GM12878 (cell line): ENCODE data around the gene TSPAN5. TPM values are rescaled to one million over a fixed set of nuclear protein-coding genes. Genes with fewer than 3 reads are reported as not detected.

Experiments
- ATAC-seq: fragments of 200-7000 bp; cut with Tn5 transposase; 3 replicates; pipeline ENCODE4 v1.9.1; 2020; ENCODE audit warnings: mild to moderate bottlenecking, moderate library complexity
- BruUV-seq: library from RNA; stranded (reverse); fragments of 400-500 nt; replicated peaks from 2 replicates; lab custom pipeline; 2021; lab: Mats Ljungman, UMichigan
- CTCF ChIA-PET: fragments of 300-600 bp; sonication (Branson Sonifier 250); formaldehyde crosslinking; extraction: SDS; loops from one replicate; lab custom pipeline; 2021; ENCODE audit warnings: inconsistent platforms; lab: Yijun Ruan, JAX
- POLR2A ChIA-PET: fragments of 350-600 bp; formaldehyde crosslinking; extraction: SDS; loops from one replicate; lab custom pipeline; 2021; ENCODE audit warnings: inconsistent platforms; lab: Charles Lee
- RAD21 ChIA-PET: fragments of 300-600 bp; sonication (Branson Sonifier 250); formaldehyde crosslinking; loops from one replicate; lab custom pipeline; 2023; ENCODE audit warnings: antibody characterized with exemption; ENCODE audit not compliant: unreplicated experiment; lab: Charles Lee
- SMC1A ChIA-PET: fragments of 300-600 bp; sonication (Branson Sonifier 250); formaldehyde crosslinking; loops from one replicate; lab custom pipeline; 2023; ENCODE audit not compliant: unreplicated experiment, uncharacterized antibody; lab: Charles Lee
- DNase-seq: peaks from one replicate; pipeline ENCODE4 v3.0.0-alpha.2; 2011; ENCODE audit warnings: low read depth, low spot score
- FAIRE-seq: peaks from 3 replicates; lab custom pipeline; 2011; peaks lifted over from hg19 to GRCh38; lab: Jason Lieb, UNC
- H2AFZ ChIP-seq: 2 replicates; pipeline ENCODE4 v1.6.0; 2011; ENCODE audit warnings: low read depth, low read length, control low read depth; ENCODE audit not compliant: control insufficient read depth
- H3K27ac ChIP-seq: 2 replicates; pipeline ENCODE4 v1.5.1; 2011; ENCODE audit warnings: control low read depth; ENCODE audit not compliant: control insufficient read depth, insufficient read depth
- H3K27me3 ChIP-seq, 2 experiments: replicated peaks in 1 of 2; 2 replicates each; pipeline versions ENCODE4 v1.6.0 to v1.6.1; 2011; ENCODE audit warnings: low read length in 1 of 2; ENCODE audit not compliant: control insufficient read depth in 2 of 2, insufficient read depth in 2 of 2
- H3K36me3 ChIP-seq, 2 experiments: 2 replicates each; pipeline ENCODE4 v1.5.1; 2011; ENCODE audit warnings: low read length in 1 of 2; ENCODE audit not compliant: control insufficient read depth in 2 of 2, insufficient read depth in 2 of 2
- H3K4me1 ChIP-seq: 2 replicates; pipeline ENCODE4 v1.6.1; 2011; ENCODE audit warnings: mild to moderate bottlenecking, low read length, moderate library complexity, mixed read lengths; ENCODE audit not compliant: control insufficient read depth, insufficient read depth
- H3K4me2 ChIP-seq: 2 replicates; pipeline ENCODE4 v1.6.0; 2011; ENCODE audit warnings: control low read depth; ENCODE audit not compliant: control insufficient read depth, insufficient read depth
- H3K4me3 ChIP-seq: fragments of 200-600 bp; sonication (generic); 2 replicates; pipeline ENCODE4 v1.5.1; 2016
- H3K79me2 ChIP-seq: 2 replicates; pipeline ENCODE4 v1.6.0; 2011; ENCODE audit warnings: low read length; ENCODE audit not compliant: control insufficient read depth, insufficient read depth
- H3K9ac ChIP-seq: 2 replicates; pipeline ENCODE4 v1.8.0; 2011; ENCODE audit warnings: low read length, control low read depth, mixed read lengths; ENCODE audit not compliant: control insufficient read depth, insufficient read depth
- H3K9me3 ChIP-seq: replicated peaks from 3 replicates; pipeline ENCODE4 v1.5.1; 2011; ENCODE audit warnings: mild to moderate bottlenecking, low read length; ENCODE audit not compliant: control insufficient read depth, insufficient read depth
- H4K20me1 ChIP-seq: 2 replicates; pipeline ENCODE4 v1.6.0; 2011; ENCODE audit not compliant: control insufficient read depth, insufficient read depth
- BHLHE40 ChIP-seq, 2 experiments: fragments of 450-650 bp in 1 of 2; IDR thresholded peaks; 2 replicates each; pipeline ENCODE4 v1.6.1; 2011 to 2017; ENCODE audit warnings: low read depth in 2 of 2, borderline replicate concordance in 1 of 2, improper control_type of control experiment in 1 of 2, low read length in 1 of 2, mild to moderate bottlenecking in 1 of 2
- CHD2 ChIP-seq: IDR thresholded peaks from 2 replicates; pipeline ENCODE4 v1.6.1; 2011; ENCODE audit warnings: low read depth, low read length, improper control_type of control experiment, borderline replicate concordance
- HSF1 ChIP-seq: fragments of 150-350 bp; IDR thresholded peaks from 2 replicates; pipeline ENCODE4 v1.6.1; 2014; ENCODE audit warnings: mild to moderate bottlenecking, low read depth, low read length
- JUNB ChIP-seq: IDR thresholded peaks from 2 replicates; pipeline ENCODE4 v1.6.1; 2016; ENCODE audit warnings: antibody characterized with exemption, mild to moderate bottlenecking
- LARP7 ChIP-seq: fragments of 450-650 bp; IDR thresholded peaks from 2 replicates; pipeline ENCODE4 v1.6.1; 2017; ENCODE audit warnings: mild to moderate bottlenecking
- NKRF ChIP-seq: fragments of 450-650 bp; conservative IDR thresholded peaks from 2 replicates; pipeline ENCODE4 v1.6.1; 2017; ENCODE audit warnings: mild to moderate bottlenecking, moderate library complexity
- NR2F1 ChIP-seq: fragments of 450-650 bp; conservative IDR thresholded peaks from 2 replicates; pipeline ENCODE4 v1.6.1; 2017; ENCODE audit warnings: mild to moderate bottlenecking
- POLR2AphosphoS2 ChIP-seq: IDR thresholded peaks from 2 replicates; pipeline ENCODE4 v1.6.1; 2011; ENCODE audit warnings: low read depth, mild to moderate bottlenecking, low read length, improper control_type of control experiment, moderate library complexity
- SREBF2 ChIP-seq: IDR thresholded peaks from 2 replicates; pipeline ENCODE4 v1.6.1; 2012; ENCODE audit warnings: mild to moderate bottlenecking, low read length
- STAT1 ChIP-seq: fragments of 450-650 bp; conservative IDR thresholded peaks from 2 replicates; pipeline ENCODE4 v1.6.1; 2014; ENCODE audit warnings: antibody characterized with exemption, mild to moderate bottlenecking
- ZBED1 ChIP-seq: IDR thresholded peaks from 2 replicates; pipeline ENCODE4 v1.6.1; 2016; ENCODE audit warnings: borderline replicate concordance
- WGBS: methylation state at CpG from one replicate; pipeline ENCODE4 v1.1.6; 2016; ENCODE audit warnings: low lambda C conversion rate; ENCODE audit not compliant: insufficient replicate concordance, insufficient coverage; ENCODE audit errors: missing lambda C conversion rate; 5-methylcytosine and 5-hydroxymethylcytosine counted together
- in situ Hi-C: fragments of 300-500 bp; cut with MboI; formaldehyde crosslinking; loops from 9 replicates; pipeline ENCODE4 v1.14.3; 2018; ENCODE audit warnings: mixed read lengths
- intact Hi-C: fragments of 100-400 bp; cut with micrococcal nuclease; formaldehyde crosslinking; loops from one replicate; pipeline ENCODE4 v1.14.2; 2022; ENCODE audit not compliant: unreplicated experiment
- polyA plus RNA-seq, 11 experiments: library from polyadenylated mRNA; depleted of rRNA in 4 of 11; unstranded in 6 of 11; stranded (reverse) in 5 of 11; fragments of >200 nt; fragmentation: Nextera tagmentation in 4 of 11; fragmentation: Illumina TruSeq in 1 of 11; extraction: Ambion mirVana in 4 of 11; extraction: Trizol in 1 of 11; gene quantifications; 1 replicate in 1 of 11; 2 replicates in 10 of 11; pipeline versions ENCODE4 v1.2.1 to v1.2.3, GENCODE V29; 2011 to 2016; ENCODE audit warnings: inconsistent platforms in 2 of 11, missing spikeins in 2 of 11, low read depth in 1 of 11
- total RNA-seq, 4 experiments: library from RNA; depleted of rRNA in 3 of 4; stranded (reverse); fragments of >200 nt in 3 of 4; fragmentation: Illumina TruSeq in 1 of 4; extraction: Trizol in 1 of 4; gene quantifications; 2 replicates each; pipeline versions ENCODE4 v1.2.1 to v1.2.3, GENCODE V29; 2013 to 2021
- TF ChIP-seq, protein P1 (sequence below): fragments of 450-650 bp; IDR thresholded peaks from 2 replicates; pipeline ENCODE4 v1.6.1; 2017; ENCODE audit warnings: low read depth, mild to moderate bottlenecking, moderate library complexity
- TF ChIP-seq, protein P2 (sequence below): IDR thresholded peaks from 2 replicates; pipeline ENCODE4 v1.6.1; 2012; ENCODE audit warnings: low read depth, low read length, improper control_type of control experiment
- TF ChIP-seq, protein P3 (sequence below): fragments of 450-650 bp; formaldehyde crosslinking; IDR thresholded peaks from 2 replicates; pipeline ENCODE4 v1.5.0; 2022; ENCODE audit warnings: mild to moderate bottlenecking, missing genetic modification characterization

TSPAN5 gene
- total and polyA plus RNA-seq, 10 of the 15 experiments (the other 5 are each of a cell fraction or from before 2014, with no cell fraction given), result 0.09 to 8.2 (median 0.27) TPM

DNA sequence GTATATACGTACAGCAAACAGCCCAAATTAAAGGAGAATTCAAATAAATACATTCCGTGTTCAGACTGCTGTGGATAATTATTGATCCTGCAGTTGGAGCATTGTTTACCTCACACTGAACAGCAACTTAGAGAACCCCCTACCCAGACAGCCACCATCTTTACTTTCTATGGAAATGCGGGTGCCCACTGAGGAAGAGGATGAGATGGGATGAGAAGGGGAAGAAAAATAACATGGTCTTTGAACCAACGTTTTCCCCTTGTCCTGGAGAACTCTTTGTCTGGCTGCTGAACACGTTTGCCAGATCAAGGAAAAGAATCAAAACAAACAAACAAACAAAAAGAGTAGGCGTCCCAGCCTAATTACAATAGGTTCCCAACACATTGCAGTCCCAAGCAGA is 1.5 kb downstream of the TSPAN5 start:
- RAD21 ChIA-PET, result no interaction called here
- no peak overlapping the region for H3K27ac ChIP-seq
- POLR2A ChIA-PET, result no interaction called here
- CTCF ChIA-PET, result no interaction called here
- no peaks in the 10 kb centered on the region; the same call in 1 of the 2 replicates for H3K4me1 ChIP-seq
- in situ Hi-C loops, result no loop called here
- no peaks in the 10 kb centered on the region for H3K36me3 ChIP-seq
- SMC1A ChIA-PET, result no interaction called here
- peaks cover 4 to 23% of the 10 kb centered on the region in 2 experiments for H3K27me3 ChIP-seq
- H3K9ac ChIP-seq, result no peak overlapping the region
- H3K4me3 ChIP-seq, result no peak overlapping the region
- ATAC-seq, result no peak
- H3K79me2 ChIP-seq, result no peaks in the 10 kb centered on the region
- no peak overlapping the region for H2AFZ ChIP-seq
- no peak overlapping the region for H3K4me2 ChIP-seq
- no TSS peak for BruUV-seq
- no peak for DNase-seq
- TF ChIP-seq, protein P1, sequence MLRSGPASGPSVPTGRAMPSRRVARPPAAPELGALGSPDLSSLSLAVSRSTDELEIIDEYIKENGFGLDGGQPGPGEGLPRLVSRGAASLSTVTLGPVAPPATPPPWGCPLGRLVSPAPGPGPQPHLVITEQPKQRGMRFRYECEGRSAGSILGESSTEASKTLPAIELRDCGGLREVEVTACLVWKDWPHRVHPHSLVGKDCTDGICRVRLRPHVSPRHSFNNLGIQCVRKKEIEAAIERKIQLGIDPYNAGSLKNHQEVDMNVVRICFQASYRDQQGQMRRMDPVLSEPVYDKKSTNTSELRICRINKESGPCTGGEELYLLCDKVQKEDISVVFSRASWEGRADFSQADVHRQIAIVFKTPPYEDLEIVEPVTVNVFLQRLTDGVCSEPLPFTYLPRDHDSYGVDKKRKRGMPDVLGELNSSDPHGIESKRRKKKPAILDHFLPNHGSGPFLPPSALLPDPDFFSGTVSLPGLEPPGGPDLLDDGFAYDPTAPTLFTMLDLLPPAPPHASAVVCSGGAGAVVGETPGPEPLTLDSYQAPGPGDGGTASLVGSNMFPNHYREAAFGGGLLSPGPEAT, result no peak
- TF ChIP-seq CHD2, result no peak
- no peak for TF ChIP-seq HSF1
- TF ChIP-seq BHLHE40 (IDR thresholded peaks at IDR 0.05; ENCODE audit: borderline replicate concordance in 1 of 2, low read depth in 2 of 2, low read length in 1 of 2), result no peak
- no peak for TF ChIP-seq LARP7
- no peak for TF ChIP-seq STAT1
- TF ChIP-seq SREBF2, result no peak
- TF ChIP-seq, protein P2, sequence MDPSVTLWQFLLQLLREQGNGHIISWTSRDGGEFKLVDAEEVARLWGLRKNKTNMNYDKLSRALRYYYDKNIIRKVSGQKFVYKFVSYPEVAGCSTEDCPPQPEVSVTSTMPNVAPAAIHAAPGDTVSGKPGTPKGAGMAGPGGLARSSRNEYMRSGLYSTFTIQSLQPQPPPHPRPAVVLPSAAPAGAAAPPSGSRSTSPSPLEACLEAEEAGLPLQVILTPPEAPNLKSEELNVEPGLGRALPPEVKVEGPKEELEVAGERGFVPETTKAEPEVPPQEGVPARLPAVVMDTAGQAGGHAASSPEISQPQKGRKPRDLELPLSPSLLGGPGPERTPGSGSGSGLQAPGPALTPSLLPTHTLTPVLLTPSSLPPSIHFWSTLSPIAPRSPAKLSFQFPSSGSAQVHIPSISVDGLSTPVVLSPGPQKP, result no peak
- no peak for TF ChIP-seq JUNB
- TF ChIP-seq NR2F1, result no peak
- no peak for TF ChIP-seq ZBED1
- no peak for TF ChIP-seq NKRF
- TF ChIP-seq POLR2AphosphoS2, result no peak
- TF ChIP-seq, protein P3, sequence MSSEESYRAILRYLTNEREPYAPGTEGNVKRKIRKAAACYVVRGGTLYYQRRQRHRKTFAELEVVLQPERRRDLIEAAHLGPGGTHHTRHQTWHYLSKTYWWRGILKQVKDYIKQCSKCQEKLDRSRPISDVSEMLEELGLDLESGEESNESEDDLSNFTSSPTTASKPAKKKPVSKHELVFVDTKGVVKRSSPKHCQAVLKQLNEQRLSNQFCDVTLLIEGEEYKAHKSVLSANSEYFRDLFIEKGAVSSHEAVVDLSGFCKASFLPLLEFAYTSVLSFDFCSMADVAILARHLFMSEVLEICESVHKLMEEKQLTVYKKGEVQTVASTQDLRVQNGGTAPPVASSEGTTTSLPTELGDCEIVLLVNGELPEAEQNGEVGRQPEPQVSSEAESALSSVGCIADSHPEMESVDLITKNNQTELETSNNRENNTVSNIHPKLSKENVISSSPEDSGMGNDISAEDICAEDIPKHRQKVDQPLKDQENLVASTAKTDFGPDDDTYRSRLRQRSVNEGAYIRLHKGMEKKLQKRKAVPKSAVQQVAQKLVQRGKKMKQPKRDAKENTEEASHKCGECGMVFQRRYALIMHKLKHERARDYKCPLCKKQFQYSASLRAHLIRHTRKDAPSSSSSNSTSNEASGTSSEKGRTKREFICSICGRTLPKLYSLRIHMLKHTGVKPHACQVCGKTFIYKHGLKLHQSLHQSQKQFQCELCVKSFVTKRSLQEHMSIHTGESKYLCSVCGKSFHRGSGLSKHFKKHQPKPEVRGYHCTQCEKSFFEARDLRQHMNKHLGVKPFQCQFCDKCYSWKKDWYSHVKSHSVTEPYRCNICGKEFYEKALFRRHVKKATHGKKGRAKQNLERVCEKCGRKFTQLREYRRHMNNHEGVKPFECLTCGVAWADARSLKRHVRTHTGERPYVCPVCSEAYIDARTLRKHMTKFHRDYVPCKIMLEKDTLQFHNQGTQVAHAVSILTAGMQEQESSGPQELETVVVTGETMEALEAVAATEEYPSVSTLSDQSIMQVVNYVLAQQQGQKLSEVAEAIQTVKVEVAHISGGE (CRISPR knock-in tag), result no peak
- H3K9me3 ChIP-seq, result no peaks in the 10 kb centered on the region
- WGBS, result 58% methylated on average over 6 of the region's 6 CpGs
- H4K20me1 ChIP-seq, result no peaks in the 10 kb centered on the region
- FAIRE-seq, result no peak
- intact Hi-C loops, result loop anchor here (10.0 kb wide), 1 partner anchor 398 kb away; no protein-coding TSS in a partner anchor
